NCI-H146 treated with DMSO at 0.1 percent for 48 hours (cell line): ENCODE measurements around the gene SCNN1A.
"Not testable (repeated sequence)": the region's sequence is repeated elsewhere in the genome, so short reads cannot be mapped to it uniquely, and the experiment has no call there.

Experiments used
- DNase-seq: peaks from one replicate; lab custom pipeline; 2025; ENCODE audit not compliant: unreplicated experiment; lab: John Stamatoyannopoulos, UW

The SCNN1A gene

DNA sequence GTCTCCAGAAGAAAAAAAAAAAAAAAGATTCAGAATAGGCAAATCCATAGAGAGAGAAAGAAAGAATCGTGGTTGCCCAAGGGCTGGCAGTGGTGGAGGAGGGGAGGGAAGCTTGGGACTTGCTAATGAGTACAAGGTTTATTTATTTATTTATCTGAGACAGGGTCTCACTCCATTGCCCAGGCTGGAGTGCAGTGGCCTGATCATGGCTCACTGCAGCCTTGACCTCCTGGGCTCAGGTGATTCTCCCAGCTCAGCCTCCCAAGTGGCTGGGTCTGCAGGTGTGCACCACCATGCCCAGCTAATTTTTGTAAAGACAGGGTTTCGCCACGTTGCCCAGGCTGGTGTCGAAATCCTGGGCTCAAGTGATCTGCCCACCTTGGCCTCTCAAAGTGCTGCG, 23.7 kb downstream of the SCNN1A start:
- DNase-seq, result no peak

- no peak for DNase-seq
These were observed 27.7 kb downstream of the SCNN1A start for GRCh38 chr12:6347367-6348338.

DNA sequence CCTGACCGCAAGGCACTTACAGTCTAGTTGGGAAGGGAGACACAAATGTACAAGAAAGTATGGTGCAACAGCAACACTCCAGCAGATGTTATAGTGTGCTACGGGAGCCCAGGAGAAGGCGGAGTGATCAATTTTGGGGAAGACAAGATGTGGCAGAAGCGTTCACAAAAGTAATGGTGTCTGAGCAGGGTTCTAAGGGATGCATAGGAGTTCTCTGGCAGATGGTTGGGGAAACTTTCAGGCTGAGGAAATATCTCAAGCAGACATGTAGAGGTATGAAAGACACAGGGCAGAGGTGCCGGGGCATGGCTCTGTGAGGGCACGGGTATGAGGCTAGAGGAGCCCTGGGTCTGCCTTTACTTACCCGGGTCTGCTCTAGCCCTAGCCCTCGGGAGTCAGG, 28.4 kb downstream of the SCNN1A start:
- DNase-seq, result no peak

DNA sequence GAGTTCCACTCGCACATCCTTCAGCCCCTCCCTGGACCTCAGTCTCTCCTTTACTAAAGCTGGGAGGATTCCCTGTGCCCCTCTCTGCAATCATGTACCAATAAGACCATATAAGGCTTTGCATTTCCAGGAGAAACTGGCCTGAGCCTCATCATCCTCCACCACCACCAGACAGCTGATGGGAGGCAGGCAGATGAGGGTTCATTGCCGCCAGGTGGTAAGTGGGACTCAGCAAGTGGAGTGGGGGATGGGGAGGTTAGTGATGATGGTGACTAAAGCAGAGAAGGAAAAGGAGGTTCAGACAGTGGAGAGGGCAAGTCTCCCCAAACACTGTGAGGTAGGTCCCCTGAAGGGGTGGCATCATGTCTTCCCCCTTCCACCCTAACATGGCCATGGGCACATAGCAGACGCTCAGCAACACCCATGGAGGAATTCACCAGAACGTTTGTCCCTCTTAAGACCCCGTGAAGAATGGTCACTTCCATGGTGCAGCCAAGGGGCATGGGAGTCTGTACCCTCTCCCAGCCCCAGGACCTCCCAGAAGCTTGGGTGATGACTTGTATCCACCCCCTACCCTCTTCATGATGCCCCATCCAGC, 29.0 kb downstream of the SCNN1A start:
- no peak for DNase-seq

DNA sequence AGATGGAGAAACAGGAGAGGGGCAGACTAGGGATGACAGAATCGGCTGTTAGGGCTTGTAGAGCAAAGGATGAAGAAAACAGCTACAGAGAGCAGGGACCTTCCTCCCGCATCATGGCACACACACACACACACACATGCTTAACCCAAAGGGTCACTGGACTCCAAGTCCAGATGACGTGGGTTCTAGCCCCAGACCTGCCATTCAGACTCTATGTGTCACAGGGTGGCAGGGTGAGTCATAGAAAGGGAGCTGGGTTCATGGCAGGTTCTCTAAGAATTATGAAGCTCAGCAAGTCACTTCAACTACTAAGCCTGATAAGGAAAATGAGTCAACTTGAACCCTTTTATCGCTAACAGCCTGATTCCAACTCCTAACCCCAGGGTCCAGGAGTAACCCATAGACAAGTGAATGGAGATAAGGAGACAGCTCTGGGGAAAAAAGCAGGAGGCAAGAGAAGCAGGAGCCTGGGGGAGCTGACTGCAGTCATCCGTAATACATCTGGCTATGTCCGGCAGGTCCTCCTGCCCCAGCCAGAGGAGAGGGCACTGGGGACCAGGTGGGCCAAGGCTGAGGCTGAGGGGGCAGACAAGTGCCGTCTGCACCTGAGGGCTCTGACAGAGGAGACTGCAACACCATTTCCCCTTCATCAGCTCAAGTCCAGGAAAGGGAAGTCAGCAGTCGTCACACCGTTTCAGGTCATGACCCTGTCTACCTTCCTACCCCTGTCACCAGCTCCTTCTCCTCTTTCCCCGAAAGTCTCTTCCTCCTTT, 29.9 kb downstream of the SCNN1A start:
- DNase-seq, result no peak

DNA sequence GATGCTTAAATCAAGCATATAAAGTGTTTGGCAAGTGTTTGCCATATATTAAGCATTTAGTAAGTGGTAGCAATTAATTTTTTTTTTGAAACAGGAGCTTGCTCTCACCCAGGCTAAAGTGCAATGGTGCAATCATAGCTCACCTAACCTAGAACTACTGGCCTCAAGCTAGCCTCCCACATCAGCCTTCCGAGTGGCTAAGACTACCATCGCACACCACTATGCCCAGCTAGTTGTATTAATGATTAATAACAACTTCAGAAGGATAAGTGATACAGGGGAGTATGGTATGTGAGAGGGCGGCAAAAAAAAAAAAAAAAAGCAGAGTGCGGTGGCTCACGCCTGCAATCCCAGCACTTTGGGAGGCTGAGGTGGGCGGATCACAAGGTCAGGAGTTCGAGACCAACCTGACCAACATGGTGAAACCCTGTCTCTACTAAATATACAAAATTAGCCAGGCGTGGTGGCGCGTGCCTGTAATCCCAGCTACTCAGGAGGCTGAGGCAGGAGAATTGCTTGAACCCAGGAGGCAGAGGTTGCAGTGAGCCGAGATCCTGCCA, 31.2 kb downstream of the SCNN1A start:
- DNase-seq, result not testable (repeated sequence)

DNA sequence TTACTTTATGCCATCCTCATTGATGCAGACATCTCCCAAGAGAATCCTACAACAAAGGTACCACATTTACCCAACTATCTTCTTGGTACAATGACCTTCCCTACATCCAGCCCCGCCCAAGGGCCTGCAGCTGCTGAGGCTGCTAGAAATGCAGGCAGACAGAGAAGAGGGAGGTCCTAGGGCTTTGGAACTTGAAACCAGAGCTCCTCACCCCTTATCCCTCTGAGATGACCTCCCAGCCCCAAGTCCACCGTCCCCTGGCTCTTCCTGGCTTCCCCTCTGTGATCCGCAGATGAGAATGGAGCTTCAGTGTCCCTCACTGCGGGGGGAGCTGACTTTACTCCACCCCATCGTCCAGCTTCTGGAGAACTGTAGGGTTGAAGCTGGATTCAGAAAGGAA, 31.8 kb downstream of the SCNN1A start:
- DNase-seq, result no peak

DNA sequence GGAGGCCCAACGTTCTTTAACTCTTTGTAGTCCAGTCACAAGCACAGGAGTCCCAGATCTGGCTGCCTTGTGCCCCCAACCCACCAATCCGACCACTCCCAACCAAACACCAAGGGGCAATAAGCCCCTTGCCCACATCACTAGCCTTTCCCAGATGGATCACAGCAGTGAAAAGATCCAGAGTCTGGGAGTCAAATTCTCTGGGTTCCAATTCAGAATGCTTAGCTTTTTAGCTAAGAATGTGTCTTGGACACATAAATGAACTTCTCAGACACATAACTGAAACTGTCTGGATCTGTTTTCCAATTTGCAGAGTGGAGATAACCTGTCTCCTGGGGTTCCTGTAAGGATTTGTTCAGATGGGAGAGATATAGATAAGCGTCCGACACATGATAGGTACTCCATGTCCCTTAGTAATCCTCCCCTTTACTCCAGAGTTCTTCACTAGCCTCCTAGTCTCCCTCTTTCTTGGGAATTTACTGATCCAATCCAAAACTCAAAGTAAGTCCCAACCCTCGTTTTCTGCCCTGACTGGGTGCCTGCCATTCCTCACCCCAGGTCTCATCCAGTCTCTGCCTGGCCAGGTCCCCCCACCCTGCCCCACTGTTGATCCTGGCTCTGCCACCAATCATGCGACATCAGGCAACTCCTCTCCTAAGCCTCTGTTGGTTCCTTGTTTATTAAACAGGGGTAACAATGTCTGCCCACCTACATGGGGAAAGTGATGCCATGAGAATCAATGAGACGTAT, 33.0 kb downstream of the SCNN1A start:
- no peak for DNase-seq

DNA sequence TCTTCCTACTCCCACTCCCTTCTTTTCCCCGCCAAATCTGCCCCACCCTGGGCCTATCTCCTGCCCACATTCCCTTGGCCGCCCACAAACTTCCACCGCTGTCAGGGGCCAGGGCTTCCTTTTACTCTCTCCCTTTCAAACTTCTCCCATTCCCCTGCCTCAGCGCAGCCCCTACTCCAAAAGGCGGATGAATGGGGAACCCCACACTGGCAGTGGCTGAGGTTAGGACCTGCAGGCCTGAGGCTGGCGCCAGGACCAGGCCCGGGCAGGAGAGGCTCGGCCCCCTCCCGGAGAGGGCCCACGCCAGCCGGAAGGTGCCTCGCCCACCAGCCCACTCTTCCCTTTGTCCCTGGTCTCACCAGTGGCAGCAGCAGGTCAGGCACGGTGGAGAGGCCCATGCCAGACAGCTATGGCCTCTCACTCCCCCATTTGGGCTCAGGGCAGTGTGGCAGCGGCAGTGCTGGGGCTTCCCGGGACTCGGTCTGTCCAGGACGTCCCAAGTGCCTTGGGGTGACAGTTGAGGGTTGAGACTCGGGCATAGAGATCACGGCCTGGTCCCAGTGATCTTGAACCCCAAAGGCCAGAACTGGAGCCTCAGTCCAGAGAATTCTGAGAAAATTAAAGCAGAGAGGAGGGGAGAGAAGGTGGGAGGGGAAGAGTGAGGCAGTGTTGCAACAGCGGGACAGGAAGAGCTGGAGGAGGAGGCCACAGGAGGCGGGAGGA, 33.8 kb downstream of the SCNN1A start, which contains the start of gene TNFRSF1A:
TSS of gene TNFRSF1A (minus strand) at position 660 of the 723 bp plus-strand sequence. CDS start at position 398, 262 bp downstream.
- DNase-seq, result no peak

GRCh38 chr12:6340745-6341416, 34.5 kb downstream of the SCNN1A start:
- DNase-seq, result no peak

DNA sequence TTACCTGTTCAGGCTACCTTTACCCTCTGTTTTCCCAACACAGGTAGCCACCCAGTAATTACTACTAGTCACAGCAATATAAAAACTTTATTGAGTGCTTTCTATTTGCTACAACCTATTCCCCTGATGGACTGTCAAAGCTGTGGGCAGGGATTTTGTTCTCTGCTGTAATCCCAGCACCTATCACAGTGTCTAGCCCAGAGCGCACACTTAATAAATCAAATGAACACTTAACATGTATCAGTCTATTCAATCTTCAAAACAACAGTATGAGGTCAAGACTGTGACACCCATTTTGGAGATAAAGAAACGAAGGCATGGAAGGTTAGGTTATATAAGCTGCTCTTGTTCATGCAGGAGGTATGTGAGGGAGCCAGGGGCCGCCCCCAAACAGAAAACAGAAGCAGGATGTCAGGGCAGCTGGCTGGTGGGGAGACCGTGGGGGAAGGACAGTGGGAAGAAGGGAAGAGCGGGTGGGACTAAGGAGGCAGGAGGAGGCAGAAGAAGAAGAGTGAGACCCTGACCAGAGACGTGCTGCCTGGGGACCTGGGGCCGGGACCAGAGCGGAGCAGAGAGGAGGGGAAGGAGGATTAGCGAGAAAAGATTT, 35.2 kb downstream of the SCNN1A start:
- no peak for DNase-seq

GRCh38 chr12:6338955-6339354, 36.4 kb downstream of the SCNN1A start:
- DNase-seq, result no peak

DNA sequence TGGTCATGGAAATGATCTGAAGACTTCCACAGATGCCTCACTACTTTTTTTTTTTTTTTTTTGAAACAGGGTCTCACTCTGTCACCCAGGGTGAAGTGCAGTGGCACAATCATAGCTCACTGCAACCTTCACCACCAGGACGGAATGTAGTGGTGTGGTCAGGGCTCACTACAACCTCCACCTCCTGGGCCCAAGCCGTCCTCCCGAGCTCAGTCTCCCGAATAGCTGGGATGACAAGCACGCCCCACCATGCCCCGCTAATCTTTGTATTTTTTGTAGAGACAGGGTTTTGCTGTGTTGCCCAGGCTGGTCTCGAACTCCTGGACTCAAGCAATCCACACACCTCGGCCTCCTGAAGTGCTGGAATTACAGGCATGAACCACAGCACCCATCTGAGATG, 36.8 kb downstream of the SCNN1A start:
- DNase-seq, result not testable (repeated sequence)

- DNase-seq, result no peak
These were observed 37.4 kb downstream of the SCNN1A start for GRCh38 chr12:6337958-6338433.

DNA sequence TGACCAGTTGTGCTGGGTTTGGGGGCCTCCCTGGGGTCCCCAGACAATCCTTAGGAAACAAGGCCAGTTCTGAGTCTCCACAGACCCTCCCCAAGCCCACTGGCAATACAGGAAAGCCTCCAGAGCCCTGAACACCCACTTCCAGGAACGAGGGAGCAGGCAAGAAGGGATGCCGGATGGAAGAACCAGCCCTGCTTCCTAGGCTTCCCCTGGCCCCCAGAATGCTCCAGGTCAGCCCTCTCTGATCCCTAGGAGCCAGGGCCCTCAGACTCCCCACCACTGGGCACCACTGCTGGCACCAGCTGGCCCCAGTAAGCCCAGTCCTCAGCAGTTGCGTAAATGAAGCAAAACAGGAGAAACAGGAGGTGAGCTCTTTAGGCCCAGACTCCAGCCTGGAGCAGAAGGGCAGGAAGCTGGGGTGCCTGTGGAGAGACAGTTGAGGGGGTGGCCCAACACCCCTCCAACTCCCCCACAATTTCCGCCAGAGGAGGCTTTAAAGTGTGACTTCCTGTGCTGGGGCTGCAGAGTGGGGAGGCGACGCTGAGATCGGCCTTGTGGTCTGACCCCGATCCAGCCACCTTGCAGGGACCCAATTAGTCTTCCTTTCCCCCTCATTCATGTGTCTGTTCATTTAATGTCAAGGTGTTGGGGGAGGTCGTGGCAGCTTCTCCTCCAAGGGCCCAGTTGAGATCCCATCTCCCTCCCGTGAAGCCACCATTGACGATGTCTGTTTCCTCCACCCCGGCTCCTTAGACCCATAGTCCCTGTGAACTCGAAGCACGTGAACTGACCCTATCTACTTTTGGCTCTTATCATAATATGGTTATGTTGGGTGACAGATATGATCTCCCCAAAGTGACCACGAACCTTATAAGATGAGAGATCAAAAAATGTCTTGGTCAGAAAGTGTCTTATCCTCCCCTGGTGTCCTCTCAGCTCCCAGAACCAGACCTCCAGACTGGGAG, 38.2 kb downstream of the SCNN1A start:
- no peak for DNase-seq

DNA sequence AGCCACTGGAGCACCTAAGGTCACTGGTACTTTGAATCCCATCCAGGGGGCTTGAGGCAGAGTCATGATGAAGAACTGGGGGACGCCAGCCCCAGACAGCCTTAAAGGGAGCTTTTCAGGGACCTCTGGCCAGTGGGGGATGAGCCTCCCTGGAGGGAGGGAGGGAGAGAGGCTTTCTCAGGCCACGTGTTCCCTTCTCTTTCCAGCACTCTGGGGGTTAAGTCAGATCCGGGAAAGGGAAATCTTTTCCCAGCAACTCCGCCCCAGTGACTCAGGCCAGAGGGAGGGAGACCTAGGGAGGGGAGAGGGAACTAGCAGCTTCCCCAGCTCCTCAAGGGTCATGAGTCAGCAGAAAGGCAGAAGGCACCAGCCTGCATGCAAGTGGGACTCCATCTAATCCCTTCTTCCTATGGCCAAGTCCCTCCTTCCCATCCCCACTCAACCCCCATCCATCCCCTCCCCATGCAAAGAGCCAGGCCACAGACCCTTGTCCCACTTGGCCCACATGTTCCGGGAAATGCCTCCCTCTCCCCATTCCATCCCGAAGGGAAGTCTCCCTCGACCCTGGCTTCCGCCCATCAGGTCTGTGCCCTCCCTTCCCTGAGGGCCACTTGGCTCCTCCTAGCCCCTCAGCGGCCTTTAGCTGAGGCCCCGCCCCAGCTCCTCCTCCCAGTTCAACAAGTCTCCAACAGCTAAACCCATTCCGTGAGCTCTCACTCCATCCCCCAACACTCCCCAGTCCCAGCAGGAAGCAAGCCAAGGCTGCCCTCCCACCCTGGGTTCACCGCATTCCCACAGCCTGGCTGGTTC, 39.1 kb downstream of the SCNN1A start:
- no peak for DNase-seq
